Lower leg skin (tissue), 4 donors: Measurements from ENCODE around the gene SPIRE2. TPM values are rescaled to one million over a fixed set of nuclear protein-coding genes. Genes with fewer than 3 reads are reported as not detected.

Experiments used
- DNase-seq, 2 donors: peaks; one replicate each; pipeline ENCODE4 v3.0.0-alpha.2; 2019; ENCODE audit warnings: low spot score in 2 of 2
- H3K4me3 ChIP-seq: fragments of 200-600 bp; sonication (generic); 2 replicates; pipeline ENCODE4 v1.5.1; 2017; ENCODE audit warnings: mild to moderate bottlenecking, low read depth; ENCODE audit not compliant: poor library complexity, severe bottlenecking
- POLR2A ChIP-seq, 2 donors: fragments of 450-650 bp; IDR thresholded peaks; one replicate each; pipeline ENCODE4 v1.6.1; 2016 to 2017; ENCODE audit warnings: antibody characterized with exemption in 2 of 2, mild to moderate bottlenecking in 1 of 2, moderate library complexity in 1 of 2
- WGBS, 2 donors: methylation state at CpG; one replicate each; pipeline ENCODE4 v1.1.5; 2018; 5-methylcytosine and 5-hydroxymethylcytosine counted together
- intact Hi-C: fragments of 100-400 bp; cut with DNase I; formaldehyde crosslinking; loops from one replicate; pipeline ENCODE4 v1.15.0; 2023; ENCODE audit warnings: low total_unique reads
- total RNA-seq, 4 donors: library from RNA; depleted of rRNA; stranded (reverse); fragments of >200 nt; gene quantifications; one replicate each; pipeline ENCODE4 v1.1.0, GENCODE V29; 2016
- TF ChIP-seq, protein P1 (sequence below), 3 donors: fragments of 450-650 bp; IDR thresholded peaks; one replicate each; pipeline ENCODE4 v1.5.1; 2016; ENCODE audit warnings: antibody characterized with exemption in 3 of 3, mild to moderate bottlenecking in 3 of 3, moderate library complexity in 2 of 3

The SPIRE2 gene
- total RNA-seq, 4 donors from 2014 or later, result 2.0 to 5.9 (median 3.9) TPM

DNA sequence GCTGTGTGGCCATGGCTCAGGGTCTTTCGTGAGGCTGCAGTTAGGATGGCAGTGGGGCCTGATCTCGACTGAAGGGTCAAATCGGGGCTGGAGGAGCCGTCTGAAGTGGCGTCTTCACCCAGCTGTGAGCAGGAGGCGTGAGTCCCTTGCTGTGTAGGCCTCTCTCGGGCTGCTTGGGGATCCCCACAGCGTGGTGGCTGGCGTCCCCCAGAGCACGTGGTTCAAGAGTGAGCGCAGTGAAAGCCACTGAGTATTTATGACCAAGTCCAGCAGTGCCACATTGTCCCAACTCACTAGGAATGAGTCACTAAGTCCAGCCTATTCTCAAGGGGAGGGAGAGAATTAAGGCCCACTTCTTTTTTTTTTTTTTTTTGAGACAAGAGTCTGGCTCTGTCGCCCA is 33.4 kb downstream of the SPIRE2 start:
- WGBS, 2 donors, result 91 to 92% methylated on average over 12 of the region's 12 CpGs
- DNase-seq, result no peak
- H3K4me3 ChIP-seq, result no peak overlapping the region
- intact Hi-C loops, result loop anchor here (10.0 kb wide), 1 partner anchor 157 kb away; the partner anchor contains the start of gene SPATA2L
- TF ChIP-seq, protein P1, sequence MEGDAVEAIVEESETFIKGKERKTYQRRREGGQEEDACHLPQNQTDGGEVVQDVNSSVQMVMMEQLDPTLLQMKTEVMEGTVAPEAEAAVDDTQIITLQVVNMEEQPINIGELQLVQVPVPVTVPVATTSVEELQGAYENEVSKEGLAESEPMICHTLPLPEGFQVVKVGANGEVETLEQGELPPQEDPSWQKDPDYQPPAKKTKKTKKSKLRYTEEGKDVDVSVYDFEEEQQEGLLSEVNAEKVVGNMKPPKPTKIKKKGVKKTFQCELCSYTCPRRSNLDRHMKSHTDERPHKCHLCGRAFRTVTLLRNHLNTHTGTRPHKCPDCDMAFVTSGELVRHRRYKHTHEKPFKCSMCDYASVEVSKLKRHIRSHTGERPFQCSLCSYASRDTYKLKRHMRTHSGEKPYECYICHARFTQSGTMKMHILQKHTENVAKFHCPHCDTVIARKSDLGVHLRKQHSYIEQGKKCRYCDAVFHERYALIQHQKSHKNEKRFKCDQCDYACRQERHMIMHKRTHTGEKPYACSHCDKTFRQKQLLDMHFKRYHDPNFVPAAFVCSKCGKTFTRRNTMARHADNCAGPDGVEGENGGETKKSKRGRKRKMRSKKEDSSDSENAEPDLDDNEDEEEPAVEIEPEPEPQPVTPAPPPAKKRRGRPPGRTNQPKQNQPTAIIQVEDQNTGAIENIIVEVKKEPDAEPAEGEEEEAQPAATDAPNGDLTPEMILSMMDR (IDR thresholded peaks at IDR 0.05), result no peak
- no peak for TF ChIP-seq POLR2A (IDR thresholded peaks at IDR 0.05)

DNA sequence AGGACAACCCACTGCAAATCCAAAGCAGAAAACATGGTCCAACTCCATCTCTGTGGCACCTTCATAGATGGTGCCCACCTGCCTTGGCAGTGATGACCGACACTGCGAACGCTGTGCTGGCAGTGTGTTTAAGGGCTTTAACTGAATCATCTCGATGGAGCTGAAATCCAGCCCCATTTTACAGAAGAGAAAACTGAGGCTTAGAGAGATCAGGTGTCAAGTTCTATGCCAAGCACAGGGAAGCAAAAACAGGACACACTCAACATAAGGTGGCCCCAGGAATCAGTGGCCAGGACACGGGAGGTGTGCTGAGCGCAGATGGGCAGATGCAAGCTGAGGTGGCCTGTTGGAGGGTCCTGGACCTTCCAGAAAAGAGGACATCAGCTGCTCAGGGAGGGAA is 34.5 kb downstream of the SPIRE2 start:
- no peak for DNase-seq
- intact Hi-C loops, result loop anchor here (10.0 kb wide), 1 partner anchor 158 kb away; the partner anchor contains the start of gene SPATA2L
- TF ChIP-seq, protein P1 (IDR thresholded peaks at IDR 0.05), result no peak
- TF ChIP-seq POLR2A (IDR thresholded peaks at IDR 0.05), result no peak
- no peak overlapping the region for H3K4me3 ChIP-seq
- WGBS, 2 donors, result 96 to 99% methylated on average over 6 of the region's 6 CpGs

DNA sequence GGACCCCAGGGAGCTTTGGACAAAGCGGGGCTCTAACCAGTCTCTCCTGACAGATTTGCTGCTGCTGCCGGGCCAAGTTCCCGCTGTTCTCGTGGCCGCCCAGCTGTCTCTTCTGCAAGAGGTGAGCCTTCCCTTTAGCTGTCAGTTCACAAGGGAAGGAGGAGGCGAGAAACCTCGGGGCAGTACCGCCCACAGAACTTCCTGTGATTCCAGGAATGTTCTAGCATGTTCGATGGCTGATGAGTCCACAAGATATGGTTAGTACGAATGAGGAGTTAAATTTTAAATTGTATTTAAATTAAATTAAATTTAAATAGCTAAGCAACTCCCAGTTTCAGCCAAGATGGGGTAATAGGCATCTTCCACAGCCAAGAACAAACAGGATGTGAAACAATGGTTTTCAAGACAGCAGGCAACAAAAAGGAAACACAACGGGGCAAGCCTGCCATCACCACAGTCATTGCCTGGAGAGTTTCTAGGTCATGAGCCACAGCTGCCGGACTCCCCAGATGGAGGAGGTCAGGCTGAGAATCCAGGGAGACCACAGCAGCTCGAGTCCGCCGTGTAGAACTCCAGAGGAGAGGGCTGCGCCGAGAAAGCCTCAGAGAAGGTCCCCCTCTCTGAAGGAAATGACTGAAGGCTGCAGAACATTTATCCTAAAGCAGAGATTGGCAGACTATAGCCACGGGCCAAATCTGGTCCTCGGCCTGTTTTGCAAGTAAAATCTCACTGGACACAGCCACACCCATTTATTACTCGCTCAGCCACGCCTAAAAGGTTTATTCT is 35.7 kb downstream of the SPIRE2 start:
- 37 to 47% methylated on average over 21 of the region's 21 CpGs for WGBS, 2 donors
- no peak for TF ChIP-seq POLR2A (IDR thresholded peaks at IDR 0.05)
- TF ChIP-seq, protein P1 (IDR thresholded peaks at IDR 0.05), result no peak
- no peak overlapping the region for H3K4me3 ChIP-seq
- no peak for DNase-seq
- intact Hi-C loops, result loop anchor here (10.0 kb wide), 1 partner anchor 159 kb away; the partner anchor contains the start of gene SPATA2L

DNA sequence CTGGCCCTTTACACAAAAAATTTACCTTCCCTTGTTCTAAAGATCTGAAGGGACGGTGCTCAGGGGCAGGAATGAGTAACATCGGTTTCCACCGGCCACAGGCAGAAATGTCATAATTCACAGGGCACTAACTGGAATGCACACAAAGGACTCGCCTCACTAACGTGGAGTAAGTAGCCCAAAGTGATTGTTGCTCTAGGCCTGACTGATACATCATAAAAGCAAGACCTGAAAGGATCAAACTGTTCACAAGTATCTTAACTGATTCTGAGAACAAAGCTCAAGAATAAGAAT is 36.2 kb downstream of the SPIRE2 start:
- no peak for DNase-seq
- TF ChIP-seq POLR2A (IDR thresholded peaks at IDR 0.05), result no peak
- TF ChIP-seq, protein P1 (IDR thresholded peaks at IDR 0.05), result no peak
- no peak overlapping the region for H3K4me3 ChIP-seq
- intact Hi-C loops, result loop anchor here (10.0 kb wide), 1 partner anchor 160 kb away; the partner anchor contains the start of gene SPATA2L
- WGBS, 2 donors, result 47 to 58% methylated on average over 5 of the region's 5 CpGs

DNA sequence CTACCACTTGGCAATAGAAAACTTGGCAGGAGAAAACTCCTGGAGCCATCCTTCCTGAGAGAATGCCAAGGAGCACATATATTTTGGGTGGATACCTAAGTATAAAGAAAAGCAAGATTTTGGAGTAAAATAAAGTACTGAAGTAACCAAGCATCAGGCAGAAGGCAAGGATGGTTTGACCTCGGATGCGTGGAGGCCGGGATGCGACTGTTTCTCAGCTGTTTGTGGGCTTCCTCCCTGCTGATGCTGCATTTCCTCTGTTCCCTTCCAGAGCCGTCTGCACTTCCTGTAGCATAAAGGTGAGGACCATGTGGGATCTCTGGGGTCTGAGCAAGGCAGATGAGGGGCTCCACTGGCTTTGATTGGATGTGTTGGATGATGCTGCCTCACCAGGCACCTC is 39.6 kb downstream of the SPIRE2 start:
- 95 to 96% methylated on average over 5 of the region's 5 CpGs for WGBS, 2 donors
- intact Hi-C loops, result loop anchor here (10.0 kb wide), 1 partner anchor 163 kb away; the partner anchor contains the start of gene SPATA2L
- TF ChIP-seq, protein P1 (IDR thresholded peaks at IDR 0.05), result no peak
- TF ChIP-seq POLR2A (IDR thresholded peaks at IDR 0.05), result no peak

More for the DNA sequence above, 39.6 kb downstream of the SPIRE2 start:
- DNase-seq, result no peak
- H3K4me3 ChIP-seq, result no peak overlapping the region
